GM21423 (cell line): ENCODE measurements around the gene HMGN3.

Experiments
- ATAC-seq: cut with Tn5 transposase; IDR thresholded peaks from one replicate; pipeline ENCODE4 v1.9.1; 2021; ENCODE audit warnings: mild to moderate bottlenecking, moderate library complexity; ENCODE audit not compliant: unreplicated experiment

HMGN3 gene

GRCh38 chr6:79233611-79234149 is 802 bp downstream of the HMGN3 start:
- ATAC-seq, result peak; percentile 70

- no peak for ATAC-seq
These were observed 1.6 kb downstream of the HMGN3 start for GRCh38 chr6:79232696-79233462.

DNA sequence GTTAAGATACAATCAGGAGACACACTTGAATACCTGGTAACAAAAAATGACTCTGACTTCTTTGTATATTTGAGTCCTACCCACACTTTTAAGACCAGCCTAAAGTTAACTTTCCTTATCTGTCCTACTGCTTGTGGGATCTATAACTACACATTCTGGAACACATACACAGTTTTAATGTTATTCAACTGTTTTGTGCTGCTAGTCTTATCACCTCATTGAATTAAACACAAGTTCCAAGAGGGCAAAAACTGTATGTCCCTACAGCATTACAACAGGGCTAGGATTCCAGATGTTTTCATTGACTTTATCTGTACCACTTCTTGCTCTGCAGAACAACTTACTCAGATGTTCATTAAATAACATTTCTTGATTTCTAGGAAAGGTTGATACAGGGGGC is 2.8 kb downstream of the HMGN3 start:
- no peak for ATAC-seq

DNA sequence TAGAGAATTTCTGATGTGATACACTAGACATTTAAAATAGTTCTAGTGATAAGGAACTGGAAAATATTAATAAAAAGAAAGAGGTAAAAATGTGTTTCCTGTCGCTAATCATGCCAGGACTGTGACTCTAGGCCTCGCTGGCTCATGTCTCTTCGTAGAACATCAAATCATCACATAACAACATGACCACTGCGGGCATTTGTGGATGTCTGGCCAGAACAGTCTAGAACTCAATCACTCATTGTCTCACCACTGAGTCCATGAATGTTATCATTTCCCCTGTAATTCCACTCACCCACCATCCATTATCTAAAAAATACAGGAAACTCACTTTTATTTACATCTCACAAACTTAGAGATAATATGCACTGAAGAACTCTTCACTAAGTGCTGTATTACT is 3.4 kb downstream of the HMGN3 start:
- ATAC-seq, result no peak

- ATAC-seq, result no peak
These were observed 4.3 kb downstream of the HMGN3 start for GRCh38 chr6:79230149-79230548.

- no peak for ATAC-seq
These were observed 7.0 kb downstream of the HMGN3 start for GRCh38 chr6:79227445-79227844.

GRCh38 chr6:79226660-79227059 is 7.8 kb downstream of the HMGN3 start:
- ATAC-seq, result no peak

DNA sequence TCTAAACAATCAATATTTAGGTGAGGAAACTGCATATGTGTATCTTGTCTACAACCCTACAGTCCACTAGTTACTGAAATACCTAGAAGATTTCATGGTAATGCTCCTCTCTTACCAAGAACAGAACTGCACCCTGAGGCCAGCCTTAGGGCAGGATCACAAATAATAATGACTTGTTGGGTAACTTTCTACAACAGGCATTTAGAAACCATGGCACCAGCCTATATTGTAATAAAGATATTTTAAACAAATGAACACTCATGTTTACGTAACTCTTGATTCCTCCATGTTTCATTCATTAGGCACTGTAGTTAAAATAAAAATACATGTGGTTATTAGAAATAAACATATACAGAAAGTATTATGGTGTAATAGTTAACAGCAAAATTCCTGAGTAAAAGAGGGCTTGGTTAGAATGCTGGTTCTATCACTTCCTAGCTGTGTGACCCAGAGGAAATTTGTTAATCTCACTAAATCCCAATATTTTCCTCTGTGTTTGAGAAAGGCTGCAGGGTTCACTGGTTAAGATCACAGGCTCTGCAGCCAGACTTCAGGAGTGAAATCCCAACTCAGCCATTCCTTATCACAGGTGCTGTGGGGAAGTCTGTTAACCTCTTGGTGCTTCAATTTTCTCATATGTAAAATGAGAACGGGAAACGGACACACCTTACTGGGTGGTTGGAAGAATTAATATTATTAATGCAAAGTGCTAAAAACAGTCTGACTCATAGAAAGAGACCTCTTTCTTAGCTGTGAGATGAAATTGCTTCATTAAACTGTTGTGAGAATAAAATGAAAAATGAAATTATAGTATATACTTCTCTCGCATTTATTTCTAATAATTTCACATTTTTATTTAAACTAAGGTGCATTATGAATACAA is 8.5 kb downstream of the HMGN3 start:
- ATAC-seq, result no peak

GRCh38 chr6:79223611-79224404 is 10.7 kb downstream of the HMGN3 start:
- no peak for ATAC-seq

- ATAC-seq, result no peak
These were observed 19.2 kb downstream of the HMGN3 start for GRCh38 chr6:79215213-79215824.

GRCh38 chr6:79212859-79213258 is 21.6 kb downstream of the HMGN3 start:
- no peak for ATAC-seq

GRCh38 chr6:79208816-79209215 is 25.7 kb downstream of the HMGN3 start:
- ATAC-seq, result no peak

DNA sequence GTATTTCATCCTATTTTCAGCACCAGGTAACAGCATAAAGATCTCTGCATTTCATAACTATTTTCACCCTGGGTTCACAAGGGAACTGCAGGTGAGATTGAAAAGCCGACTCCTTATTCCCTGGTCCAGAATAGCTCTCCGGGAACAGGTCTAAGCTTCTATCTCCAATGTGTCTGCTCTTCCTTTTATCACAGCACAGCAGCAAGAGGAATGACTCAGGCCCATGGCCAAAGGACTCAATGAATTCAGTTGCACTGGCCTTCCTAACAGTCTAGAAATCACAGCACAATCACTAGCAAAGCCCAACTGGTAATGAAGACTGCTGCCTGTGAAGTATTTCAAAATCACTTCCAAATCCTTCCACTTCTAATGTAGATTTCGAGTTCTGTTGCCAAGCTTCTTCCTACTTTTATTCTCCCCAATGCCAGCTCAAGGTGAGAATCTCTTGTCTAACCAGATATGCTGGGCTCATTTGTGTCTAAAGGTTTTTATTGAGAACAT is 30.7 kb downstream of the HMGN3 start:
- no peak for ATAC-seq

DNA sequence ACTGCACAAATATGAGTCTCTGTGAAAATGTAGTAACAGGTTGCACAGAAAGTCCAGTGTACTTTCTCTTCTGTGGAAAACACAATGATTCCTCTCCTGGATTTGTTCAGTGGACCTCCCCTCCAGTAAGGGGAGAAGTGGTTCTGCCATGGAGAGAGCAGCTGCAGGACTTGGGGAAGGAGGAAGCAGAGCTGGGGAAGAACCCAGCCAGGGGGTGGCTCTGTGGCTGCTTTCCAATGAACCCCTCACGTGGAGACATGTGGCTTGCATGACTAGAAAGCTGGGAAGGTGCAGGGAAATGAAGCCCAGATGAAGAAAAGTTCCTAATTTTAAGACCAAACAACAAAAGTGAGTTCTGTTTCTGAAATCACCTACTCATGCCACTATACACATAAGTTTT is 31.9 kb downstream of the HMGN3 start:
- ATAC-seq, result no peak

DNA sequence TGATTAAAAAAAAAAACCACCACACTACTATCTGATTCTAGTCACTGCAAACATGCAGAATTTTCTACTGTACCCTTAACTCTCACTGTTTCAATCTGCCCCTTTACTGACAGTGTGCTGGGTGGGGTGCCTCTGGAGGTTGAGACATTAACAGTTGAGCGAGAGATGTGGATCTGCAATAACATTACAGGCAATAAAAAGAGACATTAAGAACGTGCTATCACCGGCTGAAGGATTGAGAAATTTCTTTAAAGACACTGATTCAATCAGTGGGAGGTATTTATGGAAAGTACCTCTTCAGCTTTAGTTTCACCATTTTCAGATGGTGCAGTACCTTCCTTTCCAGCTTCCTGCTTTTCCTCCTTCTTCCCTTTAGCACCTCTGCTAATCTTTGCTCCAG is 32.5 kb downstream of the HMGN3 start:
- no peak for ATAC-seq

DNA sequence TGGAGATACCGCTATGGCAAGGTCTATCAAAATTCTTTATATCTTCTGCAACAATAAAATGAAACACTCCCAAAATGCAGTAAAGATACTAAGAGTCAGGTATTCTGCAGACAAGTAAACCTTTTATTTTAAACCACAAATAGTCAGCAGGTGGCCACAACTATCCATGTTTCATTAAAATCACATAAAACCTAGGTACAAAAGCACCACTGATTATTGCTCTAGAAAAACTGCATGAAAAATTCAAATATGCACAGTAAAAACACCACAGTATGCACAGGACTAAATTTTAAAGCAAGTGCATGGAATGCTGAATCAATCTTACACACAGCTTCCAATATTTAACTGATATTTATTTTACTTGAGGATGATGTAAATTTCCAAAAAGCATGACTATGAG is 33.3 kb downstream of the HMGN3 start:
- no peak for ATAC-seq

- ATAC-seq, result no peak
These were observed 37.6 kb downstream of the HMGN3 start for GRCh38 chr6:79196912-79197311.

GRCh38 chr6:79193971-79194370 is 40.5 kb downstream of the HMGN3 start:
- ATAC-seq, result no peak

- ATAC-seq, result no peak
These were observed 44.6 kb downstream of the HMGN3 start for GRCh38 chr6:79189760-79190350.

DNA sequence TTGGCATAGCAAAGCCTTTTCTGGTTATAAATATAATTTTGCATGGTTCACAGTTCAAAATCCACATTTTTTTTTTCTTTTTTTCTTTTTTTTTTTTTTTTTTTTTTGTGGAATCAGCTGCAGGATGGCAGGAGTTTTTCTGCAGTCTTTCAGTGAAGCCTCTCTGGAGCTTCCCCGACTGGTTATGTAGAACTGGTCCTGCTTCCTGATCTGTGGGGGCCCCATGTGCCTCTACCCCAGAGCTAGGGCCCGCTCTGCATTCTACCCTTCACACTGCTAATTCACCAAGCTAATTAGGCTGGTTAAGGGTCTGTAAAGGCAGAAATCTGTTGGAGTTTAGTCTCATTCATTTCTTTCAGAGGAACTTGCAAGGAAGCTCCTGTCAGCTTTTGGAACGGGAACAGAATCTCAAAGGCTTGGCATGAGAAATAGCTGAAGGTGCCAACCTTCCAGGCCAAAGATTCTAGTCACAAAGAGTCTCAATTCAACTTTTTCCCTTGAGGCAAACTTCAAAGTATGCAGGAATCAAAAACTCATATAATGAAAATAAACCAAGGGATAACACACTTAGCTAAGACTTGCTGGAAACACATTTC is 45.5 kb downstream of the HMGN3 start:
- no peak for ATAC-seq
